CD1c-positive myeloid dendritic cell (primary cell): ENCODE results near the gene DDOST.
"Not testable (repeated sequence)": the region's sequence is repeated elsewhere in the genome, so short reads cannot be mapped to it uniquely, and the experiment has no call there.

Experiments used
- DNase-seq: peaks from one replicate; pipeline ENCODE4 v3.0.0-alpha.2; 2016; ENCODE audit errors: extremely low spot score

Gene DDOST

GRCh38 chr1:20625176-20626097, 35.7 kb downstream of the DDOST start:
- DNase-seq = no peak

- no peak for DNase-seq
These were observed 36.5 kb downstream of the DDOST start for GRCh38 chr1:20624709-20625108.

- no peak for DNase-seq
These were observed 40.2 kb downstream of the DDOST start for GRCh38 chr1:20621012-20621411.

GRCh38 chr1:20619999-20620398, 41.2 kb downstream of the DDOST start:
- DNase-seq = no peak

DNA sequence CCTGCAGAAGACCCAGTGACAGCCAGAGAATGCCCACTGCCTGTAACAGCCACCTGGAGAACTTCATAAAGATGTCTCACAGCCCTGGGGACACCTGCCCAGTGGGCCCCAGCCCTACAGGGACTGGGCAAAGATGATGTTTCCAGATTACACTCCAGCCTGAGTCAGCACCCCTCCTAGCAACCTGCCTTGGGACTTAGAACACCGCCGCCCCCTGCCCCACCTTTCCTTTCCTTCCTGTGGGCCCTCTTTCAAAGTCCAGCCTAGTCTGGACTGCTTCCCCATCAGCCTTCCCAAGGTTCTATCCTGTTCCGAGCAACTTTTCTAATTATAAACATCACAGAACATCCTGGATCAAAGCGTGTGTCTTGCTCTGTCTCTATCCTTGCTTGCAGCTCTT, 42.6 kb downstream of the DDOST start:
- no peak for DNase-seq

GRCh38 chr1:20616847-20617487, 44.2 kb downstream of the DDOST start:
- no peak for DNase-seq

- no peak for DNase-seq
These were observed 45.0 kb downstream of the DDOST start for GRCh38 chr1:20615946-20616846.

DNA sequence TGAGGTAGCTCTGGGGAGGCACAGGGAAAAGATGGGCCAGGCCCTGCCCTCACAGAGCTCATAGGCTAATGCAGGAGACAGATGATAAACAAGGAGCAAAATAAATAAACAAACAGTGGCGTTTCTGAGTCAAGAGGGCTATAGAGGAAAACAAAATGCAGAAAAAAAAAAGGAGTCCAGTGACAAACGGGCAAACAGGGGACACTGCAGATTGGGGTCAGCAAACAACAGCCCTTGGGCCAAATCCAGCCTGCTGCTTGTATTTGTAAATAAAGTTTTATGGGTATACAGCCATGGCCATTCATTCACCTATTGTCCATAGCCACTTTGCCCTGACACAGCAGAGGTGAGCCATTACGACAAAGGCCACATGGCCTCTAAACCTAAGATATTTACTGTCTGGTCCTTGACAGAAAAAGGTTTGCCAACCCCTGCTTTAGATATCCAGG, 47.0 kb downstream of the DDOST start:
- no peak for DNase-seq

GRCh38 chr1:20612221-20612746, 48.9 kb downstream of the DDOST start:
- DNase-seq = no peak

DNA sequence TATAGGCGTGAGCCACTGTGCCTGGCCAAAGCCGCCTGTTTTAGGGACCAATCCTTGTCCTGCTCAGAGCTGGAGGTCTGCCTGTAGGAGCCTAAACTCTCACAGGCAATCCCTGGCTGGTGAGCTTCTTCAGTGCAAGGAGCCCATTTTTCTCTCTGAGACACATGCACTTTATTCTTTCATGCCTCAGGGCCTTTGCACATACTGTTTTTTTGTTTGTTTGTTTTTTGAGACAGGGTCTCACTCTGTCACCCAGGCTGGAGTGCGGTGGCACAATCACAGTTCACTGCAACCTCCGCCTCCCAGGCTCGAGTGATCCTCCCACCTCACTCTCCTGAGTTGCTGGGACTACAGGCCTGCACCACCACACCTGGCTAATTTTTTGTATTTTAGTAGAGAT, 49.5 kb downstream of the DDOST start:
- DNase-seq = no peak

- DNase-seq = no peak
These were observed 50.2 kb downstream of the DDOST start for GRCh38 chr1:20610970-20611369.

DNA sequence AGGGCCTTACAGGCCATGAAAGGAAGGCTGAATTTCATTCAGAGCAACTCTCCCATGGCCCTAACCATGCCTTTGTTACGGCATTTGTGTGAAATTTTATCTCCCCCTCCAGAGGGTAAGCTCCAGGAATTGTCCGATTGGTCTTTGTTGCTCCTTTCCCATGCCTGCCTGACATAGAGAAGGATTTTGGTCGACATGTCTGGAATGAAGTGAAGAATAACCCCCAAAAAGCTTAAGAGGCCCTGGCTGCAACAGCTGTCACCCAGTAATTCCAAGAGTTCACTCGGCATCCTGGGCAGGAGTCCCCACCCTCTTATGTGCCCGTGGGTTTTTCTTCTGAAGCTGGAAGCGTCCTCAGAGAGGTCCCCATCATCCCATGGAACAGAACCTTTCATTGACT, 51.6 kb downstream of the DDOST start:
- no peak for DNase-seq

- not testable (repeated sequence) for DNase-seq
These were observed 54.2 kb downstream of the DDOST start for GRCh38 chr1:20606801-20607570.

DNA sequence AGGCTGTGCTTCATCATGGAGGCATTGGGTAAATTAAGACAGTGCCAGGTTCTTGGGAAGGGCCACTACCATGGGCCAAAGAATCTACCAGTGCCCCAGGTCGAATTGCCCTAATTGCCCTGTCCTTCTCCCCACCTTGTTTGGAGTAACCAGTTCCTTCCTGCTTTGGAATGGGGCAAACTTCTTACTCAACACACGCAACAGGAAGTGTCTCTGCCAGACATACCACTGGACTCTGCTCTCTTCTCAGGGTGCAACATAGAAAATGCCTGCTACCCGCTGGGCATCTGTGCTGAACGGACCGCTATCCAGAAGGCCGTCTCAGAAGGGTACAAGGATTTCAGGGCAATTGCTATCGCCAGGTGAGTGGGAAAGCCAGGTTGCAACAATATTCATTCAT, 56.5 kb downstream of the DDOST start:
- DNase-seq = peak; percentile 23

GRCh38 chr1:20603504-20604464, 57.4 kb downstream of the DDOST start:
- DNase-seq = peak; percentile 38

DNA sequence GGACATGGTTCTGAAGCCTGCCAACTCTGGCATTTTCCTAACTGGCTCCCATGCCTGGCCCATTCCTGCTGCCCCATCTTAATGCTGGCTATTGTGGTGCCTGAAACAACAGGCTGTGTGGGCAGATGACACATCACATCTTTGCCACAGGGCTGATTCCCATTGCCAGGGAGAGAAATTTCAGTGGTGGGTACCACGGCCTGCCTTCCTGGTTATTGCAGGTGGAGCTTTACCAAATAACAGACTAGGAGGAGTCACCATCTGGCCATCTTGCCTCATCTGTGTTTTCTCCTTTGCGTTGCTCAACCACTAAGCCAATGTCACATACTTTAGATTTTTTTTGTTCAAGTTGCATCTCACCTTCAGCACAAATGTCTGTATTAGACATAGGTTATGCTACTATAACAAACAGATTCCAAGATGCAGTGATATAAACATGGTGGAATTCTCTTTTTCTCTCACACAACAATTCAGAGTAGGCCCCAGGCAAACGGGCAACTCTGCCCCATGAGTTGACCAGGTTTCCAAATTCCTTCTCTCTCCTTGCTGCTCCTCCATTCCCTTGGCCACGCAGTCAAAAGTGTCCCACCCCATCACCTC, 58.2 kb downstream of the DDOST start:
- no peak for DNase-seq
